H9 (cell line): ENCODE data around the gene PDZD4. TPM values are rescaled to one million over a fixed set of nuclear protein-coding genes. Genes with fewer than 3 reads are reported as not detected.

Experiments
- DNase-seq: peaks from one replicate; pipeline ENCODE4 v3.0.0-alpha.2; 2017
- H2AFZ ChIP-seq: one replicate; pipeline ENCODE4 v1.6.1; 2013; ENCODE audit warnings: mild to moderate bottlenecking, low read length, control low read depth, moderate library complexity
- H2AK5ac ChIP-seq: 2 replicates; pipeline ENCODE4 v1.6.1; 2013; ENCODE audit warnings: low read length, control low read depth, mixed read lengths; ENCODE audit not compliant: insufficient read length
- H2BK120ac ChIP-seq: one replicate; pipeline ENCODE4 v1.6.1; 2013; ENCODE audit warnings: low read depth, mild to moderate bottlenecking, low read length, control low read depth, inconsistent platforms; ENCODE audit not compliant: poor library complexity, severe bottlenecking
- H2BK12ac ChIP-seq: 2 replicates; pipeline ENCODE4 v1.6.1; 2013; ENCODE audit warnings: low read length, control low read depth, mixed read lengths, low read depth; ENCODE audit not compliant: insufficient read length
- H2BK15ac ChIP-seq: 2 replicates; pipeline ENCODE4 v1.6.1; 2013; ENCODE audit warnings: low read depth, low read length, control low read depth
- H2BK20ac ChIP-seq: one replicate; pipeline ENCODE4 v1.6.1; 2013; ENCODE audit warnings: low read depth, mild to moderate bottlenecking, low read length, control low read depth, inconsistent platforms; ENCODE audit not compliant: poor library complexity, severe bottlenecking
- H2BK5ac ChIP-seq: 2 replicates; pipeline ENCODE4 v1.6.1; 2013; ENCODE audit warnings: low read length, control low read depth, mixed read lengths; ENCODE audit not compliant: insufficient read length
- H3K14ac ChIP-seq: 2 replicates; pipeline ENCODE4 v1.6.1; 2013; ENCODE audit warnings: low read length, control low read depth; ENCODE audit not compliant: insufficient read depth
- H3K18ac ChIP-seq: 2 replicates; pipeline ENCODE4 v1.6.1; 2013; ENCODE audit warnings: low read depth, mild to moderate bottlenecking, mixed read lengths, low read length, control low read depth; ENCODE audit not compliant: insufficient read length
- H3K23ac ChIP-seq: 2 replicates; pipeline ENCODE4 v1.6.1; 2013; ENCODE audit warnings: low read length, control low read depth, mixed read lengths, low read depth; ENCODE audit not compliant: insufficient read length
- H3K23me2 ChIP-seq: 2 replicates; pipeline ENCODE4 v1.6.1; 2013; ENCODE audit warnings: low read depth, mild to moderate bottlenecking, mixed read lengths, low read length, control low read depth; ENCODE audit not compliant: insufficient read length, poor library complexity, severe bottlenecking
- H3K27ac ChIP-seq: 2 replicates; pipeline ENCODE4 v1.5.1; 2013; ENCODE audit warnings: low read length, control low read depth, mixed read lengths, low read depth; ENCODE audit not compliant: insufficient read length
- H3K27me3 ChIP-seq: 2 replicates; pipeline ENCODE4 v1.6.1; 2013; ENCODE audit warnings: low read length, control low read depth, inconsistent platforms; ENCODE audit not compliant: insufficient read depth
- H3K4ac ChIP-seq: 2 replicates; pipeline ENCODE4 v1.6.1; 2013; ENCODE audit warnings: low read depth, mild to moderate bottlenecking, control low read depth, inconsistent platforms, low read length, moderate library complexity
- H3K4me1 ChIP-seq: 2 replicates; pipeline ENCODE4 v1.6.1; 2013; ENCODE audit warnings: low read length, control low read depth, inconsistent platforms; ENCODE audit not compliant: insufficient read depth
- H3K4me2 ChIP-seq: 2 replicates; pipeline ENCODE4 v1.6.1; 2013; ENCODE audit warnings: low read length, control low read depth, mixed read lengths; ENCODE audit not compliant: insufficient read length, insufficient read depth
- H3K56ac ChIP-seq: 2 replicates; pipeline ENCODE4 v1.6.1; 2013; ENCODE audit warnings: low read depth, mild to moderate bottlenecking, mixed read lengths, low read length, control low read depth; ENCODE audit not compliant: insufficient read length
- H3K79me1 ChIP-seq: 2 replicates; pipeline ENCODE4 v1.6.1; 2013; ENCODE audit warnings: low read depth, mild to moderate bottlenecking, moderate library complexity, low read length, control low read depth, inconsistent platforms; ENCODE audit not compliant: insufficient read depth, poor library complexity, severe bottlenecking
- H3K79me2 ChIP-seq: 2 replicates; pipeline ENCODE4 v1.6.1; 2013; ENCODE audit warnings: low read length, control low read depth, inconsistent platforms; ENCODE audit not compliant: insufficient read depth
- H3K9ac ChIP-seq: 2 replicates; pipeline ENCODE4 v1.6.1; 2013; ENCODE audit warnings: low read length, control low read depth, mixed read lengths; ENCODE audit not compliant: insufficient read length; ENCODE audit errors: extremely low read depth
- H3K9me3 ChIP-seq: one replicate; pipeline ENCODE4 v1.6.1; 2013; ENCODE audit warnings: low read depth, low read length, inconsistent platforms; ENCODE audit not compliant: control insufficient read depth
- H3T11ph ChIP-seq: one replicate; pipeline ENCODE4 v1.6.1; 2013; ENCODE audit warnings: mild to moderate bottlenecking, low read length, control low read depth, inconsistent platforms
- H4K20me1 ChIP-seq: one replicate; pipeline ENCODE4 v1.6.1; 2013; ENCODE audit not compliant: control insufficient read depth, insufficient read length, insufficient read depth
- H4K5ac ChIP-seq: 2 replicates; pipeline ENCODE4 v1.6.1; 2013; ENCODE audit warnings: low read depth, mild to moderate bottlenecking, mixed read lengths, low read length, control low read depth; ENCODE audit not compliant: insufficient read length
- H4K8ac ChIP-seq: replicated peaks from 2 replicates; pipeline ENCODE4 v1.6.1; 2013; ENCODE audit warnings: low read length, control low read depth, mixed read lengths, low read depth; ENCODE audit not compliant: insufficient read length
- H4K91ac ChIP-seq: 2 replicates; pipeline ENCODE4 v1.6.1; 2013; ENCODE audit warnings: low read depth, mild to moderate bottlenecking, moderate library complexity, mixed read lengths, low read length, control low read depth; ENCODE audit not compliant: insufficient read length
- H3K27ac Mint-ChIP-seq, 3 experiments: 2 replicates in 2 of 3; 3 replicates in 1 of 3; pipeline ENCODE4 v1.8.0; 2020 to 2021; ENCODE audit warnings: mixed read lengths in 3 of 3, mild to moderate bottlenecking in 1 of 3, moderate library complexity in 1 of 3
- H3K27me3 Mint-ChIP-seq: 2 replicates; pipeline ENCODE4 v1.8.0; 2021; ENCODE audit warnings: low read depth, mild to moderate bottlenecking, moderate library complexity, mixed read lengths
- H3K36me3 Mint-ChIP-seq, 3 experiments: 2 replicates in 2 of 3; 3 replicates in 1 of 3; pipeline ENCODE4 v1.8.0; 2020 to 2021; ENCODE audit warnings: low read depth in 3 of 3, mixed read lengths in 3 of 3; ENCODE audit not compliant: insufficient read depth in 1 of 3
- H3K4me1 Mint-ChIP-seq, 2 experiments: 2 replicates each; pipeline ENCODE4 v1.8.0; 2020; ENCODE audit warnings: mixed read lengths in 2 of 2
- H3K4me3 Mint-ChIP-seq, 2 experiments: 2 replicates in 1 of 2; 3 replicates in 1 of 2; pipeline ENCODE4 v1.8.0; 2020 to 2021; ENCODE audit warnings: mild to moderate bottlenecking in 2 of 2, mixed read lengths in 2 of 2, moderate library complexity in 1 of 2
- H3K9me3 Mint-ChIP-seq, 2 experiments: 2 replicates in 1 of 2; 3 replicates in 1 of 2; pipeline ENCODE4 v1.8.0; 2020; ENCODE audit warnings: mild to moderate bottlenecking in 2 of 2, mixed read lengths in 2 of 2, moderate library complexity in 1 of 2
- CTCF ChIP-seq: fragments of 200-600 bp; sonication (generic); conservative IDR thresholded peaks from 3 replicates; pipeline ENCODE4 v1.8.0; 2021; ENCODE audit warnings: antibody characterized with exemption, mild to moderate bottlenecking
- WGBS: extraction: QIAGEN DNeasy Blood & Tissue Kit; methylation state at CpG from one replicate; pipeline ENCODE4 v1.1.7; 2013; ENCODE audit warnings: missing lambda C conversion rate, low lambda C conversion rate, mixed read lengths; ENCODE audit not compliant: insufficient read length; ENCODE audit errors: extremely low coverage; 5-methylcytosine and 5-hydroxymethylcytosine counted together
- total RNA-seq: library from RNA; stranded (reverse); gene quantifications from 2 replicates; pipeline ENCODE4 v1.2.1, GENCODE V29; 2021

PDZD4 gene
- total RNA-seq, 1 experiment from 2014 or later = 110 TPM

- Histone ChIP-seq H3K23ac (no peak overlapping the region), H3K9me3 (peaks cover 18% of the 10 kb centered on the region), H3K18ac (no peak overlapping the region), H4K8ac (no peak overlapping the region), H2BK5ac (no peak overlapping the region), H4K91ac (no peak overlapping the region), H2AFZ (no peak overlapping the region), H3K23me2 (no peaks in the 10 kb centered on the region), H3K4ac (no peak overlapping the region), H2BK15ac (no peak overlapping the region), H2BK120ac (no peak overlapping the region), H3K9ac (no peak overlapping the region), H2AK5ac (no peak overlapping the region), H4K5ac (no peak overlapping the region), H2BK20ac (no peak overlapping the region), H3K4me2 (no peak overlapping the region), H3K27me3 (no peaks in the 10 kb centered on the region), H3K14ac (no peak overlapping the region), H4K20me1 (no peaks in the 10 kb centered on the region), H3K56ac (no peak overlapping the region), H2BK12ac (no peak overlapping the region), H3T11ph (no peak overlapping the region), H3K27ac (no peak overlapping the region), H3K79me2 (peaks cover 26% of the 10 kb centered on the region), H3K79me1 (no peaks in the 10 kb centered on the region), H3K4me1 (no peaks in the 10 kb centered on the region)
- peaks cover 9 to 15% of the 10 kb centered on the region in 2 experiments for H3K4me1 Mint-ChIP-seq
- WGBS = no CpG with 5 or more reads among the region's 19 CpGs
- peak overlapping the region in 1 of 3 experiments; percentile 3; a peak in 1 of 7 replicates for H3K27ac Mint-ChIP-seq
- no peak for TF ChIP-seq CTCF
- peaks cover 9 to 26% (median 20%) of the 10 kb centered on the region in 3 experiments; a peak in 6 of 7 replicates for H3K36me3 Mint-ChIP-seq
- H3K9me3 Mint-ChIP-seq = peaks cover 58 to 63% of the 10 kb centered on the region in 2 experiments
- DNase-seq = no peak
- peaks cover 5% of the 10 kb centered on the region for H3K27me3 Mint-ChIP-seq
- H3K4me3 Mint-ChIP-seq = no peak overlapping the region
These were observed 22.4 kb downstream of the PDZD4 start for GRCh38 chrX:153807976-153808375.
